Measurements from ENCODE around the gene F12. TPM values are rescaled to one million over a fixed set of nuclear protein-coding genes. Genes with fewer than 3 reads are reported as not detected.

Gene F12
- total RNA-seq, 1 experiment from 2014 or later = not detected

GRCh38 chr5:177385720-177386119, 23.6 kb downstream of the F12 start:
- no peak overlapping the region for H3K27ac ChIP-seq (ENCODE audit: low read depth, low read length, poor library complexity, severe bottlenecking)
- POLR2A ChIA-PET (ENCODE audit: low non-redundant PET) = no interaction called here
- intact Hi-C loops (cut with micrococcal nuclease; ENCODE audit: unreplicated experiment) = no loop called here

GRCh38 chr5:177384134-177384533, 25.2 kb downstream of the F12 start, which contains the start of gene SLC34A1:
SLC34A1 (plus strand) TSS chr5:177384434; CDS start chr5:177385742, 1,308 bp downstream.
- intact Hi-C loops (cut with micrococcal nuclease; ENCODE audit: unreplicated experiment) = no loop called here
- no TSS peak for BruUV-seq (replicated peaks)

More at GRCh38 chr5:177385720-177386119, 23.6 kb downstream of the F12 start:
- CTCF ChIA-PET = no interaction called here
- no peak for DNase-seq (ENCODE audit: low spot score)
- BruUV-seq (replicated peaks) = no TSS peak
- no peaks in the 10 kb centered on the region for H3K9me3 ChIP-seq (ENCODE audit: low read depth, low read length, poor library complexity, severe bottlenecking)
- H3K36me3 ChIP-seq (ENCODE audit: insufficient read depth, low read length, poor library complexity, severe bottlenecking) = no peaks in the 10 kb centered on the region
- TF ChIP-seq EZH2 (IDR thresholded peaks at IDR 0.05; ENCODE audit: borderline replicate concordance, low read depth, low read length, poor library complexity, severe bottlenecking) = no peak
- TF ChIP-seq, protein P1, sequence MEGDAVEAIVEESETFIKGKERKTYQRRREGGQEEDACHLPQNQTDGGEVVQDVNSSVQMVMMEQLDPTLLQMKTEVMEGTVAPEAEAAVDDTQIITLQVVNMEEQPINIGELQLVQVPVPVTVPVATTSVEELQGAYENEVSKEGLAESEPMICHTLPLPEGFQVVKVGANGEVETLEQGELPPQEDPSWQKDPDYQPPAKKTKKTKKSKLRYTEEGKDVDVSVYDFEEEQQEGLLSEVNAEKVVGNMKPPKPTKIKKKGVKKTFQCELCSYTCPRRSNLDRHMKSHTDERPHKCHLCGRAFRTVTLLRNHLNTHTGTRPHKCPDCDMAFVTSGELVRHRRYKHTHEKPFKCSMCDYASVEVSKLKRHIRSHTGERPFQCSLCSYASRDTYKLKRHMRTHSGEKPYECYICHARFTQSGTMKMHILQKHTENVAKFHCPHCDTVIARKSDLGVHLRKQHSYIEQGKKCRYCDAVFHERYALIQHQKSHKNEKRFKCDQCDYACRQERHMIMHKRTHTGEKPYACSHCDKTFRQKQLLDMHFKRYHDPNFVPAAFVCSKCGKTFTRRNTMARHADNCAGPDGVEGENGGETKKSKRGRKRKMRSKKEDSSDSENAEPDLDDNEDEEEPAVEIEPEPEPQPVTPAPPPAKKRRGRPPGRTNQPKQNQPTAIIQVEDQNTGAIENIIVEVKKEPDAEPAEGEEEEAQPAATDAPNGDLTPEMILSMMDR (conservative IDR thresholded peaks at IDR 0.05; ENCODE audit: low read depth, low read length) = no peak
- H3K4me1 ChIP-seq (ENCODE audit: insufficient read depth, low read length, poor library complexity, severe bottlenecking) = peaks cover 2% of the 10 kb centered on the region
- no peaks in the 10 kb centered on the region for H3K27me3 ChIP-seq (replicated peaks; ENCODE audit: insufficient read depth, low read depth, low read length, poor library complexity)
- no peak overlapping the region for H3K4me3 ChIP-seq (ENCODE audit: low read depth, low read length, poor library complexity, severe bottlenecking)

DNA sequence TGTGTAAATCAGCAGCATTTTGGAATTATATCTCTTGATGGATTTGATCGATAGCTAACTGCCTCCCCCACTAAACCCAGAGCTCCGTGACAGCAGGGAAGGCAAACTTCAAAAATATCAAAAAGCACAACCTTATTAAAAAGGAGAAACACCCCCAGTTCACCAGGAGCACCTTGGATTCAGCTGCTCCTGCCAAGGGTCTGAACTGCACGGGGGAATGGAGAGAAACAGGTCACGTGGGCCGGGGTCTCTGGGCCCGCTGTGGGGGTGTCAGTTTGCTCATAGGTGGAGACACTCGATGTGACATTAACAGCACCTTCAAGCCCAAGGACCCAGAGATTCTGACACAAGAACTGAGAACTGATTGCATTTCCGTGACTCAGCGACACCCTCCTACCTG, 26.2 kb downstream of the F12 start:
- Histone ChIP-seq H3K27ac (ENCODE audit: low read depth, low read length, poor library complexity, severe bottlenecking) (no peak overlapping the region), H3K27me3 (replicated peaks; ENCODE audit: insufficient read depth, low read depth, low read length, poor library complexity) (no peaks in the 10 kb centered on the region), H3K4me1 (ENCODE audit: insufficient read depth, low read length, poor library complexity, severe bottlenecking) (no peaks in the 10 kb centered on the region), H3K9me3 (ENCODE audit: low read depth, low read length, poor library complexity, severe bottlenecking) (no peaks in the 10 kb centered on the region), H3K4me3 (ENCODE audit: low read depth, low read length, poor library complexity, severe bottlenecking) (no peak overlapping the region), H3K36me3 (ENCODE audit: insufficient read depth, low read length, poor library complexity, severe bottlenecking) (no peaks in the 10 kb centered on the region)
- no peak for DNase-seq (ENCODE audit: low spot score)
- BruUV-seq (replicated peaks) = no TSS peak
- ChIA-PET CTCF (interaction anchor here (1.1 to 1.5 kb wide), 2 partner anchors 12 to 64 kb away, joined by 3 to 6 read pairs; no protein-coding TSS in a partner anchor), POLR2A (ENCODE audit: low non-redundant PET) (no interaction called here)
- intact Hi-C loops (cut with micrococcal nuclease; ENCODE audit: unreplicated experiment) = no loop called here
- TF ChIP-seq EZH2 (IDR thresholded peaks at IDR 0.05; ENCODE audit: borderline replicate concordance, low read depth, low read length, poor library complexity, severe bottlenecking) = no peak
- TF ChIP-seq, protein P1 (conservative IDR thresholded peaks at IDR 0.05; ENCODE audit: low read depth, low read length) = no peak

More at GRCh38 chr5:177384134-177384533, 25.2 kb downstream of the F12 start, which contains the start of gene SLC34A1:
- H3K27me3 ChIP-seq (replicated peaks; ENCODE audit: insufficient read depth, low read depth, low read length, poor library complexity) = no peaks in the 10 kb centered on the region
- TF ChIP-seq, protein P1 (conservative IDR thresholded peaks at IDR 0.05; ENCODE audit: low read depth, low read length) = no peak
- TF ChIP-seq EZH2 (IDR thresholded peaks at IDR 0.05; ENCODE audit: borderline replicate concordance, low read depth, low read length, poor library complexity, severe bottlenecking) = no peak
- no peaks in the 10 kb centered on the region for H3K36me3 ChIP-seq (ENCODE audit: insufficient read depth, low read length, poor library complexity, severe bottlenecking)
- H3K9me3 ChIP-seq (ENCODE audit: low read depth, low read length, poor library complexity, severe bottlenecking) = no peaks in the 10 kb centered on the region
- no peak for DNase-seq (ENCODE audit: low spot score)
- ChIA-PET POLR2A (ENCODE audit: low non-redundant PET) (no interaction called here), CTCF (no interaction called here)
- no peaks in the 10 kb centered on the region for H3K4me1 ChIP-seq (ENCODE audit: insufficient read depth, low read length, poor library complexity, severe bottlenecking)
- no peak within 1 kb of the TSS for H3K4me3 ChIP-seq (ENCODE audit: low read depth, low read length, poor library complexity, severe bottlenecking)
- H3K27ac ChIP-seq (ENCODE audit: low read depth, low read length, poor library complexity, severe bottlenecking) = no peak within 1 kb of the TSS

Measured in A673 (cell line).